SK-N-SH (cell line): Measurements from ENCODE around the gene APP.

Experiments used
- EP300 ChIP-seq, 2 experiments: IDR thresholded peaks; 2 replicates each; pipeline versions ENCODE4 v1.4.0 to v1.6.1; 2012; ENCODE audit warnings: borderline replicate concordance in 1 of 2, low read depth in 1 of 2, low read length in 1 of 2
- EZH2phosphoT487 ChIP-seq: fragments of 200-600 bp; sonication (generic); IDR thresholded peaks from 2 replicates; pipeline ENCODE4 v1.6.1; 2017; ENCODE audit warnings: low read depth, mixed run types, mild to moderate bottlenecking, antibody characterized with exemption, moderate library complexity, borderline replicate concordance
- NFIC ChIP-seq: IDR thresholded peaks from 2 replicates; pipeline ENCODE4 v1.4.0; 2012; ENCODE audit warnings: borderline replicate concordance
- POLR2AphosphoS5 ChIP-seq: IDR thresholded peaks from 2 replicates; pipeline ENCODE4 v1.6.1; 2012; ENCODE audit warnings: low read depth, low read length
- RAD21 ChIP-seq: IDR thresholded peaks from 2 replicates; pipeline ENCODE4 v1.6.1; 2012; ENCODE audit warnings: mild to moderate bottlenecking, low read length
- USF2 ChIP-seq: fragments of 150-350 bp; IDR thresholded peaks from 2 replicates; pipeline ENCODE4 v1.6.1; 2017; ENCODE audit warnings: antibody characterized with exemption, low read length, low read depth, borderline replicate concordance
- TF ChIP-seq, protein P1 (sequence below): fragments of 150-350 bp; IDR thresholded peaks from 2 replicates; pipeline ENCODE4 v1.6.1; 2016; ENCODE audit warnings: mild to moderate bottlenecking, low read depth, low read length
- TF ChIP-seq, protein P2 (sequence below): fragments of 200-600 bp; sonication (generic); IDR thresholded peaks from 2 replicates; pipeline ENCODE4 v1.6.1; 2017; ENCODE audit warnings: antibody characterized with exemption, mild to moderate bottlenecking, moderate library complexity

DNA sequence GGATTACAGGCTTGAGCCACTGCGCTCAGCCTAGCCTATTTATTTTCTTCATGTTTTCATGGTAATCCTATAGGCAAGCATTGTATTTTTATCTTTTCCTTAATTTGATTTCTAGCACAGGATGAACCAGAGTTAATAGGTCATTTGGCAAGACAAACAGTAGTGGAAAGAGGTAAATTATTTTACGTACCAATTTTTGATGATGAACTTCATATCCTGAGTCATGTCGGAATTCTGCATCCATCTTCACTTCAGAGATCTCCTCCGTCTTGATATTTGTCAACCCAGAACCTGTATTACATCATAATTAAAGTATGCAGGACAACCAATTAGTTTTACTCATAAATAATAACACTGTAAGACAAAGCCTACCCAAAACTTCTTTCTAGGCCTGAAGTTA is 273.2 kb downstream of the APP start:
- TF ChIP-seq RAD21 (no peak), EP300 (IDR thresholded peaks at IDR 0.05; ENCODE audit: borderline replicate concordance in 1 of 2, low read depth in 1 of 2, low read length in 1 of 2) (no peak), POLR2AphosphoS5 (no peak), USF2 (no peak), EZH2phosphoT487 (no peak), NFIC (no peak)
- TF ChIP-seq, protein P1, sequence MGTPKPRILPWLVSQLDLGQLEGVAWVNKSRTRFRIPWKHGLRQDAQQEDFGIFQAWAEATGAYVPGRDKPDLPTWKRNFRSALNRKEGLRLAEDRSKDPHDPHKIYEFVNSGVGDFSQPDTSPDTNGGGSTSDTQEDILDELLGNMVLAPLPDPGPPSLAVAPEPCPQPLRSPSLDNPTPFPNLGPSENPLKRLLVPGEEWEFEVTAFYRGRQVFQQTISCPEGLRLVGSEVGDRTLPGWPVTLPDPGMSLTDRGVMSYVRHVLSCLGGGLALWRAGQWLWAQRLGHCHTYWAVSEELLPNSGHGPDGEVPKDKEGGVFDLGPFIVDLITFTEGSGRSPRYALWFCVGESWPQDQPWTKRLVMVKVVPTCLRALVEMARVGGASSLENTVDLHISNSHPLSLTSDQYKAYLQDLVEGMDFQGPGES = no peak
- TF ChIP-seq, protein P2, sequence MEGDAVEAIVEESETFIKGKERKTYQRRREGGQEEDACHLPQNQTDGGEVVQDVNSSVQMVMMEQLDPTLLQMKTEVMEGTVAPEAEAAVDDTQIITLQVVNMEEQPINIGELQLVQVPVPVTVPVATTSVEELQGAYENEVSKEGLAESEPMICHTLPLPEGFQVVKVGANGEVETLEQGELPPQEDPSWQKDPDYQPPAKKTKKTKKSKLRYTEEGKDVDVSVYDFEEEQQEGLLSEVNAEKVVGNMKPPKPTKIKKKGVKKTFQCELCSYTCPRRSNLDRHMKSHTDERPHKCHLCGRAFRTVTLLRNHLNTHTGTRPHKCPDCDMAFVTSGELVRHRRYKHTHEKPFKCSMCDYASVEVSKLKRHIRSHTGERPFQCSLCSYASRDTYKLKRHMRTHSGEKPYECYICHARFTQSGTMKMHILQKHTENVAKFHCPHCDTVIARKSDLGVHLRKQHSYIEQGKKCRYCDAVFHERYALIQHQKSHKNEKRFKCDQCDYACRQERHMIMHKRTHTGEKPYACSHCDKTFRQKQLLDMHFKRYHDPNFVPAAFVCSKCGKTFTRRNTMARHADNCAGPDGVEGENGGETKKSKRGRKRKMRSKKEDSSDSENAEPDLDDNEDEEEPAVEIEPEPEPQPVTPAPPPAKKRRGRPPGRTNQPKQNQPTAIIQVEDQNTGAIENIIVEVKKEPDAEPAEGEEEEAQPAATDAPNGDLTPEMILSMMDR = no peak
